A549 treated with GW870086 at 1 μM for 4 hours (cell line): ENCODE results near the gene FPR1. TPM values are rescaled to one million over a fixed set of nuclear protein-coding genes. Genes with fewer than 3 reads are reported as not detected.

Source experiments
- total RNA-seq: library from RNA; stranded (reverse); fragments of 200-300 nt; extraction: Qiagen RNA extraction; gene quantifications from 5 replicates; pipeline ENCODE4 v1.2.3, GENCODE V29; 2022; ENCODE audit warnings: low read depth

FPR1 gene
- 0.11 to 0.24 TPM in 2 of 5 replicates, not detected in the others for total RNA-seq

GRCh38 chr19:51751655-51752054 lies at the start of gene FPR1:
FPR1 (minus strand) TSS chr19:51751878; CDS start chr19:51746994, 4,884 bp downstream.

GRCh38 chr19:51794885-51795490 lies 43.3 kb upstream of the FPR1 start, which contains the start of gene FPR3:
FPR3 (plus strand) TSS chr19:51795157; CDS start chr19:51823749, 28,592 bp downstream.

GRCh38 chr19:51760697-51761356 lies 9.1 kb upstream of the FPR1 start, which contains the start of gene FPR2:
FPR2 (plus strand) TSS chr19:51761180; CDS start chr19:51768659, 7,479 bp downstream.

Other genes with a start within 250 kb of the FPR1 start
- gene SIGLEC6, start 220.2 kb downstream of the FPR1 start, total RNA-seq, result not detected in 5 replicates
- 2.8 to 5.1 TPM (median 4.3 TPM) in 5 replicates for gene ZNF175, start 180.6 kb downstream of the FPR1 start, total RNA-seq
- gene SIGLEC5, start 121.5 kb downstream of the FPR1 start, total RNA-seq, result not detected in 5 replicates
- gene SIGLEC14, start 105.1 kb downstream of the FPR1 start, total RNA-seq, result 0.12 TPM in 1 of 5 replicates, not detected in the others
- gene SPACA6, start 58.5 kb downstream of the FPR1 start, total RNA-seq, result 10.4 to 16.0 TPM (median 14.7 TPM) in 5 replicates
- not detected in 5 replicates for gene HAS1, start 27.9 kb downstream of the FPR1 start, total RNA-seq
- gene FPR2, start 9.3 kb upstream of the FPR1 start, total RNA-seq, result not detected in 5 replicates
- not detected in 5 replicates for gene FPR3, start 43.3 kb upstream of the FPR1 start, total RNA-seq
- 0.10 TPM in 1 of 5 replicates, not detected in the others for gene ZNF577, start 136.1 kb upstream of the FPR1 start, total RNA-seq
- gene ZNF649, start 153.1 kb upstream of the FPR1 start, total RNA-seq, result 0.11 to 0.41 TPM (median 0.22 TPM) in 5 replicates
- 0.72 to 1.4 TPM (median 1.3 TPM) in 5 replicates for gene ZNF613, start 175.6 kb upstream of the FPR1 start, total RNA-seq
- 3.3 to 8.7 TPM (median 4.5 TPM) in 5 replicates for gene ZNF350, start 235.0 kb upstream of the FPR1 start, total RNA-seq